K562 treated with DMSO at 1 percent for 12 hours (cell line): ENCODE measurements around the gene MYMX. TPM values are rescaled to one million over a fixed set of nuclear protein-coding genes. Genes with fewer than 3 reads are reported as not detected.

Experiments used
- total RNA-seq: library from RNA; unstranded; fragments of 300-600 nt; gene quantifications from 2 replicates; pipeline ENCODE4 v1.2.3, GENCODE V29; 2022; ENCODE audit not compliant: insufficient read depth

The MYMX gene
- total RNA-seq: not detected in 2 replicates

DNA sequence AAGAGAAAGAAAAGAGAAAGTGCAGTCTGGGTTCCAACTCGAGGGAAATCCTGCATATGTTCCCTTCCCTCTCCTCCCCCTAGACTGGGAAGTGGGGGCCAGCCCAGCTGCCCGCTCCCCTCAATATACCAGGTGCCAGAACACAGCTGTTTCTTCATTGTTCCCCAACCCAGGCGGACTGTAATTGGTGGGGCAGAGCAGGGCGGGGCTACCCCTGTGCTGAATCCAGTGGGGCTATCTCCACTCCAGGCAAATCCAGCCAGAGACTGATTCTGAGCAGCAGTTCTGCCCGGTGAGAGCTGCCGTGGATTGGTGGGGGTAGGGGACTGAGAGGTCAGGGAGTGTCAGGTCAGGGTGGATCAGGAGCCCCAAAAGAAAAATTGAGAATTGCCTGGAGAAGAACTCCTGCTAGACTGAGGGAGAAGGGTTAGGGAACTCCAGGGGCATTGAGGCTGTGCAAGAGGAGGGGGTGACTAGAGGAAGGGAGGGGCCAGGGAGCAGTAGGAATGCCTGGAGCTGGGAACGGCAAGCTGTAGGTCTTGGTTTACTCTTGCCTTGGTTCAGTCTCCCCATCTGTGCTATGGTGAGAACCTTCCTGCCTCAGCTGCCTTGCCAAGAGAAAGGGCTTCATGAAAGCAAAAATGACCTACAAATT is at the start of gene MYMX:
TSS of gene MYMX (plus strand) at position 250 of the 655 bp plus-strand sequence. CDS start 546 bp downstream, outside the sequence.

DNA sequence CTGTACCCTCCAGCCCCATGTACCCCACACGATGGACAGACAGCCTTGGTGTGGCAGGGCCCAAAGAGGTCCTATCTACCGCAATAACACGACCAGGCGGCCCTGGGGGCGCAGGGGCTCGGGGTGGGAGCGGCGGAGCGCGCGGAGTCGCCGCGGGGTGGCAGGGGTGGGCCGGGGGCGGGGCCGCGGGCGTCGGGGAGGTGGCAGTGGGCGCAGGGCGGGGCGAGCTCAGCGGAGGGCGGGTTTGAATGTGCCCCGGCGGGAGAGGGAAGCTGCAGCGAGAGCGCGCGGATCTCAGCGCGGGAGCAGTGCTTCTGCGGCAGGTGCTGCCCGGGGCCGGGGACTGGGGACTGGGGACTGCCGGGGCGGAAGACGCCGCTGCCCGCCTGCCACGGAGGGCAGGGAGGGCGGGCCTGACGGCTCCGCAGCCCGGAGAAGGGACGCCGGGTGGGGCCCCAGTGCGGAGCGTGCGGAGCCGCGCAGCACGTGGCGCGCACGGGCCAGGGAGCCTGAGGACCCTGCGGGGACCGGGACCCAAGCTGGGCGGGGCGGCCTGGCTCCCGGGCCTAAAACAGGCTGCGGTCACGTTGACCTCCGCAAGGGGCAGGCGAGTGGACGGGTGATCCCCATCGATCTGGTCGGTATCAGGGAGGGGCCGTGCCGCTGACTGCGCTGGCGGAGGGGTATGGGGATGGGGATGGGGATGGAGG is 6.7 kb downstream of the MYMX start, which contains the start of gene SLC29A1:
TSS of gene SLC29A1 (plus strand) at position 277 of the 710 bp plus-strand sequence. CDS start 3,719 bp downstream, outside the sequence.

GRCh38 chr6:44246663-44247337 is 30.1 kb downstream of the MYMX start, which contains the start of gene HSP90AB1:
HSP90AB1 (plus strand) TSS chr6:44247101; CDS start chr6:44248630, 1,529 bp downstream.

DNA sequence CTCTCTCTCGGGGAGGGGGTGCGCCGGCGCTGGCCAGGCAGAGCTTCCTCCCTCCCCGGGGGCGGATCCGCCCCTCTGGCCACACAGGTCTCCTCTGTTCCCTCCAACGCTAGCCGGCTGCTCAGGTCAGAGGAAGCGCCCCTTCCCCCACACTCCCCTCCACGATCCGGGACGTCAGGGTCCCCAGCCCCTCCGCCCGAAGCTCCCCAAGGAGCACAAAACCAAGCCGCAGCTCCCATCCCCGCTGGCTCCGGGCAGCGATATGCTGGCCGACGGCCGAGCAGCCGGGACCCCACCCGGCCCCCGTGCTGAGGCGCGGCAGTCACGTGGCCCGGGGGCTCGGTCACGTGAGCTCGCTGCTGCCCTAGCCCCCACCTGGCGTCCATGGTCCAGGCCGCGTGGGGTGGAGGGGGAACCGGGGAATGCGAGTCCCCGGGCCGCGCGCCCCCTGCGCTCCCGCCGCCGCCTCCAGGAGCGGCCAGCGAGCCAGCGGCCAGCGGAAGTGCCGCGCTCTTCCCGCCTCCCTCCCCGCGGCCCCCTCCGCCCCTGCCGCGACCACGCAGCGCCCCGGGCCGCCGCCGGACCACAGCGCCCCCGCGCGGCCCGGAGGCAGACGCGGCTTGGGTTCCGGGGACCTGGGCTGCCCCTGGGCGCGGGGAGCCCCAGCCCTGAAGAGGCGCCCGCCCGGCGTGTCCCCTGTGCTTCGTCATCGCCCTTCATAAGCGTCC is 40.5 kb downstream of the MYMX start, which contains the start of gene SLC35B2:
TSS of gene SLC35B2 (minus strand) at position 504 of the 728 bp plus-strand sequence. CDS start at position 386, 118 bp downstream.

GRCh38 chr6:44265007-44265721 is 48.4 kb downstream of the MYMX start, which contains the start of gene NFKBIE:
NFKBIE (minus strand) TSS chr6:44265551; CDS start chr6:44265346, 205 bp downstream.

Other genes with a start within 250 kb of the MYMX start
- gene MRPL14, start 89.5 kb upstream of the MYMX start, total RNA-seq: 102 and 178 TPM in 2 replicates
- gene TMEM63B, start 89.4 kb upstream of the MYMX start, total RNA-seq: 26.9 and 62.9 TPM in 2 replicates
- gene CAPN11, start 58.1 kb upstream of the MYMX start, total RNA-seq: not detected in 2 replicates
- 127 and 182 TPM in 2 replicates for gene SLC29A1, start 6.7 kb downstream of the MYMX start, total RNA-seq
- 900 and 1,266 TPM in 2 replicates for gene HSP90AB1, start 30.2 kb downstream of the MYMX start, total RNA-seq
- 69.0 and 95.5 TPM in 2 replicates for gene SLC35B2, start 40.6 kb downstream of the MYMX start, total RNA-seq
- 24.1 and 28.1 TPM in 2 replicates for gene NFKBIE, start 48.6 kb downstream of the MYMX start, total RNA-seq
- gene TMEM151B, start 53.5 kb downstream of the MYMX start, total RNA-seq: not detected in 2 replicates
- gene AARS2, start 96.4 kb downstream of the MYMX start, total RNA-seq: 11.1 and 23.7 TPM in 2 replicates
- gene SPATS1, start 125.7 kb downstream of the MYMX start, total RNA-seq: not detected in 2 replicates
- 14.3 and 27.8 TPM in 2 replicates for gene CDC5L, start 170.8 kb downstream of the MYMX start, total RNA-seq